ENCODE results near the gene RBM12.

RBM12 gene

DNA sequence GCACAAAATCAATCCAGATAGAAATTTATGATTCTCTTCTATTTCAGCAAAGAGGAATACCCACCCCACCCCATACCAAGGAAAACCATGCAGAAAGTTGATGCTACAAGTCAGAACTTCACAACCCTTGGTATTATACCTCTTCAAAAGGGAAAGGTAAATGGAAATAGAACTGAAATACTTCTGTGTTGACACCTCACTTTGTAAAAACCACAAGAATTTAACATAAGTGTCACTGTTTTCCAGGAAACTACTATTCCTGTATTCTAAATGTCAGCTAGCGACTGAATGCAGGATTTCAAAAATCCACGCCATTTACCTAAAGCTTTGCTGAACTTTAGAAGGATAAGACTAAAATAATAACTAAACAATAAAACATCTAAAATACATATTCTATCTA, 3.6 kb downstream of the RBM12 start:
- TF ChIP-seq, protein P1, sequence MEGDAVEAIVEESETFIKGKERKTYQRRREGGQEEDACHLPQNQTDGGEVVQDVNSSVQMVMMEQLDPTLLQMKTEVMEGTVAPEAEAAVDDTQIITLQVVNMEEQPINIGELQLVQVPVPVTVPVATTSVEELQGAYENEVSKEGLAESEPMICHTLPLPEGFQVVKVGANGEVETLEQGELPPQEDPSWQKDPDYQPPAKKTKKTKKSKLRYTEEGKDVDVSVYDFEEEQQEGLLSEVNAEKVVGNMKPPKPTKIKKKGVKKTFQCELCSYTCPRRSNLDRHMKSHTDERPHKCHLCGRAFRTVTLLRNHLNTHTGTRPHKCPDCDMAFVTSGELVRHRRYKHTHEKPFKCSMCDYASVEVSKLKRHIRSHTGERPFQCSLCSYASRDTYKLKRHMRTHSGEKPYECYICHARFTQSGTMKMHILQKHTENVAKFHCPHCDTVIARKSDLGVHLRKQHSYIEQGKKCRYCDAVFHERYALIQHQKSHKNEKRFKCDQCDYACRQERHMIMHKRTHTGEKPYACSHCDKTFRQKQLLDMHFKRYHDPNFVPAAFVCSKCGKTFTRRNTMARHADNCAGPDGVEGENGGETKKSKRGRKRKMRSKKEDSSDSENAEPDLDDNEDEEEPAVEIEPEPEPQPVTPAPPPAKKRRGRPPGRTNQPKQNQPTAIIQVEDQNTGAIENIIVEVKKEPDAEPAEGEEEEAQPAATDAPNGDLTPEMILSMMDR (conservative IDR thresholded peaks at IDR 0.05; ENCODE audit: low read depth, low read length), result no peak
- no peak overlapping the region for H3K4me3 ChIP-seq (ENCODE audit: low read depth, low read length)

DNA sequence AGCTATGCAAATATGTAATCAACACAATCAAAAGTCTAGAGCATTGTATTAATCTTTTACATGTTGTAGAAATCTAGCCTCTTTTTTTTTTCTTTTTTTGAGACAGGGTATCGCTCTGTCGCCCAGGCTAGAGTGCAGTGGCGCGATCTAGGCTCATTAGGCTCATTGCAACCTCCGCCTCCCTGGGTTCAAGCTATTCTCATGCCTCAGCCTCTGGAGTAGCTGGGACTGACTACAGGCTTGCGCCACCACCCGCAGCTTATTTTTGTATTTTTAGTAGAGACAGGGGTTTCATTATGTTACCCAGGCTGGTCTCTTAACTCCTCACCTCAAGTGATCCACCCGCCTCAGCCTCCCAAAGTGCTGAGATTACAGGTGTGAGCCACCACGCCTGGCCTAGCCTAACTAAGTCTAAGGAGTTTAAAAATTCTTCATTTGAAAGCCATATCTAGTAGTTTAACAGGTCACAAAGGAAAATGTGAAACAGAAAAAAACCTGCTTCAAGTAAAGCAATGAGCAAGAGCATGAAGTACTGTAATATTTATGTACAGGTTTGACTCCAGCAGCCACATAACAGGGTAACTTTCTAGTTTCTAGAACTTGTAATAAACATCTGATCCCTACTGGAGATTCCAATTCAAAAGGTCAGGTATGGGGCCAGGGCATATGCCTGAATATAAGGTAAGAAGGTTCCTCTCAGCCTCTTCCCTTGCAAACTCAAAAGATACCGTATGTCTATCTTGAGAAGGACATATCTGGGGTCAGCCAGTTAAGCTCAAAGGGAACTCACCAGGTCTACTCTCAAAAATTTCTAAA, 4.4 kb downstream of the RBM12 start:
- no peak overlapping the region for H3K4me3 ChIP-seq (ENCODE audit: low read depth, low read length)
- TF ChIP-seq, protein P1 (conservative IDR thresholded peaks at IDR 0.05; ENCODE audit: low read depth, low read length), result no peak
- no peak for DNase-seq (ENCODE audit: low read depth)

More for the DNA sequence above, 3.6 kb downstream of the RBM12 start:
- DNase-seq (ENCODE audit: low read depth), result peak; percentile 39

DNA sequence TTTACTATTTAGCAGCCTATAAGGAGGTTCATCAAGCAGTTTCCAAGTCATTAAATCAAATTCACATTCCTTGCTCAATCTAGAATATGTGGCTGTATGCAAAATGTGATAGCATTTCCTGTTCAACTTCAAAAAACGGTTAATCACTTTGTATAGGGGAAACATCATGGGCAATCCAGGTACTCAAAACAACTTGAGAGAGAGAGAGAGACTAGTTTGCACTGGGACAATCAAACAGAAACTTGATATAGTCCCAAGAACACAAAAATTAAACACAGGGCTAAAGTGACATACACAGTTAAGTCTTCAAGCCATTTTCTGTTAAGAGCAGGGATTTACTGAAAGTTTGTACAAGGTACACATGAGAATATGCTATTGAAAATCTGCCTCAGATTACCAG, 7.4 kb downstream of the RBM12 start:
- no peak for DNase-seq (ENCODE audit: low read depth)
- no peak overlapping the region for H3K4me3 ChIP-seq (ENCODE audit: low read depth, low read length)
- TF ChIP-seq, protein P1 (conservative IDR thresholded peaks at IDR 0.05; ENCODE audit: low read depth, low read length), result no peak

DNA sequence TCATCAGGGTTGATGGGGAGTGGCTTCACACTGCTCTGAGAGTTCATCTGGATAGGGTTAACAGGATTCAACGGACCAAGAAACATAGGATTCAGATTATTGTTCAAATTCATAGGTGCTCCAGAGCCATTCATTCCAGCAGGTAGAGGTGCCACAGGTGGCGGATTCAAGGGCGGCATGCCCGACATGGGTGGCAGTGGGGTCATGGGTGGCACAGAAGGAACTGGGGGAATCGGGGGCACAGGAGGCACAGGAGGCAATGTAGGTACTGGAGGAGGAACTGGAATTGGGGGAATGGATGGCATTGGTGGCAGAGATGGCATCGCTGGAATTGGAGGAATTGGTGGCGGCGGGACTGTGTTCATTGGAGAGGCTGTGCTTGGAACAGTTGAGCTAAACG, 10.3 kb downstream of the RBM12 start:
- H3K4me3 ChIP-seq (ENCODE audit: low read depth, low read length), result no peak overlapping the region
- TF ChIP-seq, protein P1 (conservative IDR thresholded peaks at IDR 0.05; ENCODE audit: low read depth, low read length), result no peak
- no peak for DNase-seq (ENCODE audit: low read depth)

DNA sequence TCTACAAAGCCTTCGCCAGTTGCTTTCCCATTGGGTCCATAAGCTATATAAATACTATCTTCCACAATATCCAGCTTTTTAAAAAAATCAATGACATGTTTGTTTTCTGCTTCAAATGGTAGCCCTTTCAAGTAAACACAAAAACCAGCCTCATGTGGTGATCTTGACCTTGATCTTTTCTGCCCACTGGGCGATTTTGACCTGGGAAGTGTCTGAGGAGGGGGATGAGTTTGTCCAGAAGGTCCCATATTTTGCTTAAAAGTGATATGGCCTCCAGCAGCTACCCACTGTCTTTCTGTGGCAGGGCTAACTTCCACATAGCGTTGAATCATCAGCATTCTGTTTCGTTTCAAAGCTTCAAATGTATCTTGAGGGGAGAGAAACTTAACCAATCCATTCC, 10.8 kb downstream of the RBM12 start:
- TF ChIP-seq, protein P1 (conservative IDR thresholded peaks at IDR 0.05; ENCODE audit: low read depth, low read length), result no peak
- DNase-seq (ENCODE audit: low read depth), result no peak
- H3K4me3 ChIP-seq (ENCODE audit: low read depth, low read length), result no peak overlapping the region

DNA sequence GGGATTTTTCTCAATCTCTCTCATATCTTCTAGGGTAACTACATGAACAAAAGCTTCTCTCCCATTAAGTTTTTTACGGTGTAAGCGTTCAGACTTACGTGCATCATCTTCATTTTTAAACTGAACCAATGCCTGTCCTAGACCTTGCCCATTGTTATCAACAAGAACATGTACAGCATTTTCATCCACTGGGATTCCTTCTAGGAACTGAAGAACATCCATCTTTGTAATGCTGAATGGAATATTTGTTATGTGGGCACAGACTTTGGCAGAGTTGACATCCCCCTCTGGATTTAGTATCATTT, 11.3 kb downstream of the RBM12 start:
- TF ChIP-seq, protein P1 (conservative IDR thresholded peaks at IDR 0.05; ENCODE audit: low read depth, low read length), result no peak
- no peak for DNase-seq (ENCODE audit: low read depth)

More for the DNA sequence above, 11.3 kb downstream of the RBM12 start:
- no peak overlapping the region for H3K4me3 ChIP-seq (ENCODE audit: low read depth, low read length)
